Esophagus (tissue), 2 donors: Measurements from ENCODE around the gene PASK. TPM values are rescaled to one million over a fixed set of nuclear protein-coding genes. Genes with fewer than 3 reads are reported as not detected.
"Not testable (repeated sequence)": the region's sequence is repeated elsewhere in the genome, so short reads cannot be mapped to it uniquely, and the experiment has no call there.

Source experiments
- H3K27ac ChIP-seq, 2 donors: one replicate each; pipeline ENCODE4 v1.5.1; 2013; ENCODE audit warnings: low read depth in 2 of 2, mild to moderate bottlenecking in 2 of 2, inconsistent platforms in 1 of 2, low read length in 1 of 2, moderate library complexity in 1 of 2
- H3K27me3 ChIP-seq, 2 donors: one replicate each; pipeline ENCODE4 v1.6.1; 2013; ENCODE audit warnings: low read length in 2 of 2, control low read depth in 1 of 2, mild to moderate bottlenecking in 1 of 2; ENCODE audit not compliant: insufficient read depth in 2 of 2, control insufficient read depth in 1 of 2
- H3K36me3 ChIP-seq, 2 donors: one replicate each; pipeline ENCODE4 v1.6.1; 2013; ENCODE audit warnings: low read length in 1 of 2; ENCODE audit not compliant: control insufficient read depth in 2 of 2, insufficient read depth in 2 of 2
- H3K4me1 ChIP-seq, 2 donors: one replicate each; pipeline ENCODE4 v1.6.1; 2013; ENCODE audit warnings: low read length in 1 of 2; ENCODE audit not compliant: control insufficient read depth in 2 of 2, insufficient read depth in 2 of 2
- H3K4me3 ChIP-seq, 2 donors: one replicate each; pipeline ENCODE4 v1.5.1; 2013; ENCODE audit warnings: low read length in 2 of 2, mild to moderate bottlenecking in 2 of 2, low read depth in 1 of 2, moderate library complexity in 1 of 2
- H3K9me3 ChIP-seq, 2 donors: one replicate each; pipeline ENCODE4 v1.6.1; 2013; ENCODE audit warnings: mild to moderate bottlenecking in 2 of 2, low read depth in 1 of 2, low read length in 1 of 2, moderate library complexity in 1 of 2; ENCODE audit not compliant: control insufficient read depth in 2 of 2, insufficient read depth in 1 of 2
- WGBS, 2 donors: extraction: QIAGEN DNeasy Blood & Tissue Kit; methylation state at CpG; one replicate each; pipeline ENCODE4 v1.1.7; 2013; 5-methylcytosine and 5-hydroxymethylcytosine counted together
- polyA plus RNA-seq, 2 donors: library from polyadenylated mRNA; stranded (reverse); fragments of 200-250 nt; gene quantifications; one replicate each; pipeline ENCODE4 v1.2.3, GENCODE V29; 2013
- donor health status: healthy with polysubstance abuse.
- donor health status: Bipolar disorder and iron deficiency.

PASK gene
- polyA plus RNA-seq = 1 to 10 TPM; 4.9 to 7.8 TPM

- no peaks in the 10 kb centered on the region for H3K9me3 ChIP-seq
- peak within 1 kb of the TSS; percentile 74 to 89 for H3K4me3 ChIP-seq
- H3K27ac ChIP-seq = peak within 1 kb of the TSS; percentile 79 to 83
- WGBS, 2 donors = 0% methylated on average over 77 to 88 of the region's 88 CpGs
- H3K27me3 ChIP-seq = no peaks in the 10 kb centered on the region
- peaks cover 0 to 7% of the 10 kb centered on the region in 2 donors for H3K36me3 ChIP-seq
- peaks cover 0 to 9% of the 10 kb centered on the region in 2 donors for H3K4me1 ChIP-seq
Measured at GRCh38 chr2:241148891-241149674, at the start of gene PASK. TSS of gene PASK (minus strand) at chr2:241149472. CDS start at chr2:241143032, 6,440 bp downstream.

GRCh38 chr2:241198381-241199279 is 49.4 kb upstream of the PASK start:
- no peaks in the 10 kb centered on the region for H3K27me3 ChIP-seq
- no peak overlapping the region for H3K4me3 ChIP-seq
- WGBS, 2 donors = 62 to 78% methylated on average over 27 of the region's 27 CpGs
- H3K27ac ChIP-seq = no peak overlapping the region
- H3K9me3 ChIP-seq = no peaks in the 10 kb centered on the region
- peaks cover 0 to 3% of the 10 kb centered on the region in 2 donors for H3K4me1 ChIP-seq
- H3K36me3 ChIP-seq = no peaks in the 10 kb centered on the region

GRCh38 chr2:241197947-241198346 is 48.7 kb upstream of the PASK start:
- Histone ChIP-seq H3K27ac (no peak overlapping the region), H3K4me1 (peaks cover 0 to 3% of the 10 kb centered on the region in 2 donors), H3K4me3 (no peak overlapping the region), H3K9me3 (no peaks in the 10 kb centered on the region), H3K27me3 (no peaks in the 10 kb centered on the region), H3K36me3 (no peaks in the 10 kb centered on the region)
- WGBS, 2 donors = 77% methylated on average over 6 of the region's 6 CpGs

- not testable (repeated sequence) for H3K4me1 ChIP-seq, H3K9me3 ChIP-seq, H3K4me3 ChIP-seq, H3K27me3 ChIP-seq, H3K27ac ChIP-seq, H3K36me3 ChIP-seq
- 94 to 97% methylated on average over 14 of the region's 14 CpGs for WGBS, 2 donors
Measured at GRCh38 chr2:241197246-241197645, 48.0 kb upstream of the PASK start.

GRCh38 chr2:241195506-241196130 is 46.3 kb upstream of the PASK start:
- 84 to 86% methylated on average over 18 of the region's 18 CpGs for WGBS, 2 donors
- H3K4me1 ChIP-seq = peaks cover 0 to 3% of the 10 kb centered on the region in 2 donors

DNA sequence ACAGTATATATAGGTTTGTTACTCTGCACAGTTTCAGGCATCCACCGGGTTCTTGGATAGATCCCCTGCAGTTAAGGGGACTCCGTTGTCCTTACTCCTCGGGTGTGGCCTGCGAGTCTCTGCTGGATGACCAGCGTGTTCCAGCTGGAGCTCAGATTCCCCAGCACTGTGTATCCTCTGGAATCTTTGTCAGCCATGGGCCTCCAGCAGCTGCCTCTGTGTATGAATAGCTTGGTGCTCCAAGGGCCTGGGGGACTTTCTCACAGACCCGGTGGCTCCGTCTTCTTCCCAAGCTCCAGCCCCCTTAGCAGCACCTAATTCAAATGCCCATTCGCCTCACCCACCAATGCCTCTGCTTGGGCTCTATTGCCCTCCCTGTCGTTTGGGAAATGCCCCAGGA is 45.5 kb upstream of the PASK start:
- Histone ChIP-seq H3K27ac (no peak overlapping the region), H3K36me3 (no peaks in the 10 kb centered on the region), H3K27me3 (no peaks in the 10 kb centered on the region), H3K9me3 (no peaks in the 10 kb centered on the region), H3K4me1 (no peaks in the 10 kb centered on the region), H3K4me3 (no peak overlapping the region)
- WGBS, 2 donors = 69 to 78% methylated on average over 9 of the region's 9 CpGs

More at GRCh38 chr2:241195506-241196130, 46.3 kb upstream of the PASK start:
- no peaks in the 10 kb centered on the region for H3K9me3 ChIP-seq
- no peaks in the 10 kb centered on the region for H3K27me3 ChIP-seq
- no peak overlapping the region for H3K27ac ChIP-seq
- no peak overlapping the region for H3K4me3 ChIP-seq
- H3K36me3 ChIP-seq = no peaks in the 10 kb centered on the region

- Histone ChIP-seq H3K27ac (no peak overlapping the region), H3K4me1 (peaks cover 0 to 4% of the 10 kb centered on the region in 2 donors), H3K27me3 (no peaks in the 10 kb centered on the region), H3K9me3 (no peaks in the 10 kb centered on the region), H3K4me3 (no peak overlapping the region), H3K36me3 (no peaks in the 10 kb centered on the region)
- WGBS, 2 donors = 65 to 78% methylated on average over 8 of the region's 8 CpGs
Measured at GRCh38 chr2:241193271-241193670, 44.0 kb upstream of the PASK start.

DNA sequence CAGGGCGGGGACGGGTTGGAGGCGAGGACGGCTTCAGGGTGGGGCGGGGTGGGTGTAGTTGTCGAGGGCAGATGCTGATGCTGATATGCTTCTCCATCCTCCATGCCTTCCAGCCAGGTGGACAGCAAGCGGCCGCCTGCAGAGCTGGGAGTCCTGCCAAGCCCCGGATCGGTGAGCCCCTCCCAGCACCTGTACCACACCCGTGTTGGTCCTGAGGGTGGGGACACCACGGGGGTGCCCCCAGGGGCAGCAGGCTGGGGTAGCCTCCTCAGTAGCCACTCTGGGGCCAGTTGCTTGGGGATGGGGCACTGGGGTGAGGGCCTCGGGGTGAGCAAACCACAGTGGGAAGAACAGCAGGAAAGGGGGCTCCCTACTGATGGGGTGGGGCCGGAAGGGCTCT is 41.8 kb upstream of the PASK start:
- no peaks in the 10 kb centered on the region for H3K9me3 ChIP-seq
- no peak overlapping the region for H3K27ac ChIP-seq
- 58 to 63% methylated on average over 14 of the region's 14 CpGs for WGBS, 2 donors
- no peaks in the 10 kb centered on the region for H3K27me3 ChIP-seq
- H3K36me3 ChIP-seq = no peaks in the 10 kb centered on the region
- peaks cover 0 to 8% of the 10 kb centered on the region in 2 donors for H3K4me1 ChIP-seq
- no peak overlapping the region for H3K4me3 ChIP-seq

DNA sequence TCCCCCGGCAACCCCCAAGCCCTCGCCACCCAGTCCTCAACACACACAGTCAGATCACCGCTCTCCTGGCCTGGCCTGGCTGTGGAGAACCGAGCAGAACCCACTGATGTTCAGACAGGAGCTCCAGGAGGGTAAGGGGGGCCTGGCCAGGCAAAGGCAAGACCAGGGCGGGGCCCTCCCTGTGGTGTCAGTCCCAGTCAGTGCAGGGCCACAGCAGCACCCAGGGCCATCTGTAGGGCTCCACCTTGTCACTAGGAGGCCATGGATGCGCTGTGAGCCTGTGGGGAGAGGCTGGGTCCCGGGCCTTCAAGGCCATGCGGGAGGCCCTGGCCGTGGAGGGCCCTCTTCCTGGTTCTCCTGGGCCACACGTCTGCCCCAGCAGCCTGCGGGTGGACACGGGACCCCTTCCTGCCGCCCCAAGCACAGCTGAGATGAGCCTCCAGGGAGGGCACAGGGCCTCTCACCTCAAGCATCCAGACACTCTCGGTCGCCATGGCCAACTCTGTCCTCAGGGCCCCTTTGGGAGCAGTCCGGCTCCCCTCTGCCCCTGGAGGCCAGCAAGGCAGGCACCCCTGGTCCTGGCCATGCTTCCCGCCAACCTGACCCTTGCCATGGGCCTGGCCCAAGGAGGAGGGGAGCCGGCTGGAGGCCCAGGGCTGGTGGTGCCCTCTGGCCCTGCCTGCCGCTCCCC is 41.2 kb upstream of the PASK start:
- H3K27me3 ChIP-seq = no peaks in the 10 kb centered on the region
- H3K36me3 ChIP-seq = no peaks in the 10 kb centered on the region
- H3K4me3 ChIP-seq = no peak overlapping the region
- H3K4me1 ChIP-seq = peaks cover 0 to 8% of the 10 kb centered on the region in 2 donors
- H3K9me3 ChIP-seq = no peaks in the 10 kb centered on the region
- no peak overlapping the region for H3K27ac ChIP-seq
- WGBS, 2 donors = 88 to 89% methylated on average over 18 to 19 of the region's 19 CpGs
